GM23248 (cell line): ENCODE measurements around the gene C1QTNF6.

Experiments used
- EZH2 ChIP-seq: fragments of 200-600 bp; sonication (generic); IDR thresholded peaks from 2 replicates; pipeline ENCODE4 v1.6.1; 2018; ENCODE audit warnings: antibody characterized with exemption, mild to moderate bottlenecking; ENCODE audit not compliant: insufficient read depth, poor library complexity, severe bottlenecking
- EZH2phosphoT487 ChIP-seq: fragments of 200-600 bp; sonication (generic); IDR thresholded peaks from 2 replicates; pipeline ENCODE4 v1.6.1; 2018; ENCODE audit warnings: antibody characterized with exemption, moderate library complexity, mild to moderate bottlenecking, low read depth; ENCODE audit not compliant: insufficient read depth

- no peak for TF ChIP-seq EZH2
- TF ChIP-seq EZH2phosphoT487 = no peak
Measured at GRCh38 chr22:37137903-37138665, 50.0 kb downstream of the C1QTNF6 start.
